Stimulated activated CD8-positive, alpha-beta memory T cell treated with anti-CD3 and anti-CD28 coated beads, Interleukin-12 subunit alpha, Interleukin-12 subunit beta, amount 100 ng/mL, for 1 hour (primary cell): ENCODE results near the gene TAF6L.
"Not testable (repeated sequence)": the region's sequence is repeated elsewhere in the genome, so short reads cannot be mapped to it uniquely, and the experiment has no call there.

ENCODE experiments used
- DNase-seq: peaks from one replicate; pipeline ENCODE4 v3.0.0-alpha.2; 2020; ENCODE audit warnings: low read depth

The TAF6L gene

GRCh38 chr11:62755086-62755615 is 16.0 kb upstream of the TAF6L start:
- no peak for DNase-seq

DNA sequence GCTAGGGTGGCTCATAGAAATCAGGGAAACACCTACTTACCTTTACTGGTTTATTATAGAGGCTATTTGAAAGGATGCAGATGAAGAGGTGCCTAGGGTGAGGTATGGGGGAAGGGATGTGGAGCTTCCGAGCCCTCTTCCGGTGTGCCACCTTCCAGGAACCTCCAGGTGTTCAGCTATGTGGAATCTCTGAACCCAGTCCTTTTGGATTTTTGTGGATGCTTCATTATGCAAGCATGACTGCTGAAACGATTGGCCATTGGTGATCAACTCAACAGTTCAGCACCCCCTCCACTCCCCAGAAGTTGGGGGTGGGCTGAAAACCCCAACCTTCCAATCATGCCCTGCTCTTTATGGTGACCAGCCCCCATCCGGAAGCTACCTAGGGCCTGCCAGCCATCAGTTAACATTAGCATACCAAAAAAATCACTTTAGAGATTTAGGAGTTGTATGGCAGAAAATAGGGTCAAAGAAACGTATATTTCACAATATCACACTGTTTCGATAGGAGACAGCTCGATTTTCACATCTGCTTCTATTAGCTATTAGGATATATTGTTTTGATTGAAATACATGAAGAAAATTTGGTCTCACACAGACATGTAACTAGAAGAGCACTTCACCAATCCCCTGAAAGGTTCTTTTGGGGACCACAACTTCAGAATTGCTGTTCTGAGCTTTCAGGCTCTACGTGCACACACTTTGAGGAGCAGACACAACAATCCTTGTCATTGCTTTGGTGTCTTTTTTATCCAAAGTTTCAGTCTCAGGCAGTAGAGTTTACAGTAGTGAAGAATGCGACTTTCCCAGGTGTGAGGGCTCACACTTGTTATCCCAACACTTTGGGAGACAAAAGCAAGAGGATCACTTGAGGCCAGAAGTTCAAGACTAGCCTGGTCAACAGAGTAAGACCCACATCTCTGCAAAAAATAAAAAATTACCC is 13.1 kb upstream of the TAF6L start:
- DNase-seq = no peak

DNA sequence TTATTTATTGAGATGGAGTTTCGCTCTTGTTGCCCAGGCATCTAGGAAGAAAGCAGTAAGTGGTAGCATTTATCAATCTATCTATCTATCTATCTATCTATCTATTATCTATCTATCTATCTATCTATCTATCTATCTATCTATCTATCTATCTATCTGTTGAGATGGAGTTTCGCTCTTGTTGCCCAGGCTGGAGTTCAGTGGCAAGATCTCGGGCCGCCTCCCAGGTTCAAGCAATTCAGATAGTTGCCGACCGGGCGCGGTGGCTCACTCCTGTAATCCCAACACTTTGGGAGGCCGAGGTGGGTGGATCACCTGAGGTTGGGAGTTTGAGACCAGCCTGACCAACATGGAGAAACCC is 10.3 kb upstream of the TAF6L start:
- DNase-seq = not testable (repeated sequence)

GRCh38 chr11:62770778-62771143 is 435 bp upstream of the TAF6L start:
- no peak for DNase-seq

DNA sequence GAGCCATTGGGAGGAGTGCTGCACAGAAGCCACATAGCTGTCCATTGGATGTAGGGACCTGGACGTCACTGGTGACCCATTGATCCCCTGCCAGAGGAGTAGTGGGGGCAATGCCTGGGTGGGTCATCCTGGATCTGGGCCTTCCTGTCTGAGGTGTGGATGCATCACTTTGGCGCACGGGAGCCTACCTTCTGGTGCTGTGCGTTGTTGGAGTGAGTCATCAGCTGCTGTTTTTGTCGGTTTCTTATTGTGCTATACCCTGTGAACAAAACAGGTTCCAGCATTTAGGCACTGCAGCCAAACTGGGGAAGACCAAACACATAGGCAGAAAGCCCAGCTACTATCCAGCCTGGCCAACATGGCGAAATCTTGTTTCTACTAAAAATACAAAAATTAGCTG is 3.2 kb downstream of the TAF6L start:
- DNase-seq = no peak

GRCh38 chr11:62775646-62776045 is 4.5 kb downstream of the TAF6L start:
- DNase-seq = no peak

DNA sequence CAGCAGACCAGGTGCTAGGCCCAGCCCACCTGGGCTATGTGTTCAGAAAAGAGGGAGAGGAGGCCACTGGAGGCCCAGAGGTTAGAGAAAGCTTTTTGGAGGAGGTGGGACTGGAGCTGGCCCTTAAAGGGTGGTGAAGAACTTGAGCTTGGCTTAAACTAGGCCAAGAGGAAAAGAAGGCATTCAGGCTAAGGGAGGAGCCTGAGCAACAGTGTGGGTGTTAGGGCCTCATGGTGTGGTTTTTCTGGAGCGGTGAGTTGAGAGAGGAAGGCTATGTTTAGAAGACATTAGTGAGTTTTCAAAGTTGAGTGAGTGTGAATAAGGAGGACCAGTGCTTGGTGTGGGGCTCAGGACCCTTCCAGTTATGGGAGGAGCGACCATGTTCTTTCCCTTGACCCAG is 6.2 kb downstream of the TAF6L start:
- DNase-seq = no peak

GRCh38 chr11:62778441-62778840 is 7.2 kb downstream of the TAF6L start:
- no peak for DNase-seq

GRCh38 chr11:62782753-62783152 is 11.6 kb downstream of the TAF6L start:
- no peak for DNase-seq

GRCh38 chr11:62786318-62787004 is 15.3 kb downstream of the TAF6L start:
- DNase-seq = peak; percentile 73

GRCh38 chr11:62787005-62787759 is 16.0 kb downstream of the TAF6L start, which contains the start of gene TMEM179B:
Gene TMEM179B (plus strand): TSS chr11:62787402. CDS start chr11:62787432, 30 bp downstream.
- DNase-seq = peak; percentile 99

GRCh38 chr11:62788991-62789390 is 17.8 kb downstream of the TAF6L start:
- DNase-seq = no peak

DNA sequence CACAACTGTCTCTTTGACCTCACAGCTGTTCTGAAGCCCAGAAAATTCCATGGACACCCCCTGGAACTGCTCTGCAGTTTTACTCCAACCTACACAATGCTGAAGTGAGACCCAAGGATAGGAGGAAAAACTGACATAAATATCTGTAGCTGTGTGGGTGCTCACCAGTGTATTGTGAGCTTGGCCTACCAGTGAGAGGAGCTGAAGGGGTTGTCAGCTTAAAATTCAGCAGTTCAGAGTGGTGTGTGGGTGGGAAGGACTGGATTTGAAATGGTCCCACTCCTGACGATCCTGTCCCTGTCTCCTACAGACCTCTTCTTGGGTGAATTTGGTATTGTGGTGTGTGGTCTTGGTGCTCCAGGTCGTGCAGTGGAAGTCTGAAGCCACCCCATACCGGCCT is 18.4 kb downstream of the TAF6L start:
- DNase-seq = no peak

DNA sequence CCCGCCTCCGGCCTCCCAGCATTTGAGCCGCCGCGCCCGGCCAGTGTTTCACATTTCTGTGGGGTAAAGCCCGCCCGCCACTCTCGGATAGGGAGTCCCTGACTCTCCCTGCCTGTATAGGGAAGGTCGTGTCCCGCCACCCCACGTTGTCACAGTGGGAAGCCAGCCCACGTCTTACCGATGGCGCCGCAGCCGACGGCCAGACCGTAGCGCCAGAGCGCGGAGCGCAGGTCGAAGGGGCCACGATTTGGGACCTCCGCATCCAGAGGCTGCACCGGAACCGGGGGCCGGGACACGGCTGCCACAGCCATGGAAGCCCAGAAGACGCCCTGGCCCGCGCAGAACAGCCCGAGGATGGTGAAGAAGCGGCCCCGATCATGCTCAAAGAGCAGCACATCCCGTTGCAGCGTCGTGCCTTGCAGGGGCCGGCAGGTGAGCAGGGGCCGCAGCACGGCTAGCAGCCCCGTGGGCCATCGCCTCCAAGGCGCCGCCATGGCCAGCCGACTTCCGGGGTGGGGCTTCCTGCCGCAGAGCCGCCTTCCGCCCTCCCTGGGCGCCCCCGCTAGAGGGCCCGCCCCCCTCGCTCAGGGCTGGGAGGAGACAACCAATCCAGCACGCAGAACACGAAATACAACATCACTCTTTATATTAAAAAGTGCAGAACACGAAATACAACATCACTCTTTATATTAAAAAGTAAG is 20.5 kb downstream of the TAF6L start, which contains the start of gene TMEM223:
TSS of gene TMEM223 (minus strand) at position 506 of the 701 bp plus-strand sequence. CDS start at position 494, 12 bp downstream.
- DNase-seq = peak; percentile 78

DNA sequence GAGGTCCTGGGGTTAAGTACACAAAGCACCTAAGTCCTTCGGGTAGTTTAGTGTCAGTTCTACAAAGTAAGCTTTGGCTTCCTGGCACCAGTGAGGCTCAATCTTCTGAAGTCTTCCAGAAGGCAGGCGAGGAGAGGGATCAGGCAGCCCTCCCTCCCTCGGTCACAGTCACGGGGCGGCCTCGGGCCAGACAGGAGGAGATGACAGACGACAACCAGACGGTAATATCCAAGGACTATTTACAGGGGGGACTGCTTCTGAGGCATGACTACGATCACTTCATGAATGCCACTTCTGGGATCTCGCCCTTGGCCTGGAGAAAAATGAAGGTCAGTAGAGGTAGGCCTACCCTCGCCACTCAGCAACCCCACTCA is 21.0 kb downstream of the TAF6L start:
- no peak for DNase-seq

- no peak for DNase-seq
Observed at GRCh38 chr11:62794201-62794775, 23.1 kb downstream of the TAF6L start.

GRCh38 chr11:62796281-62796680 is 25.1 kb downstream of the TAF6L start:
- DNase-seq = no peak

GRCh38 chr11:62799486-62799885 is 28.3 kb downstream of the TAF6L start:
- DNase-seq = no peak

GRCh38 chr11:62801071-62801470 is 29.9 kb downstream of the TAF6L start:
- DNase-seq = no peak

DNA sequence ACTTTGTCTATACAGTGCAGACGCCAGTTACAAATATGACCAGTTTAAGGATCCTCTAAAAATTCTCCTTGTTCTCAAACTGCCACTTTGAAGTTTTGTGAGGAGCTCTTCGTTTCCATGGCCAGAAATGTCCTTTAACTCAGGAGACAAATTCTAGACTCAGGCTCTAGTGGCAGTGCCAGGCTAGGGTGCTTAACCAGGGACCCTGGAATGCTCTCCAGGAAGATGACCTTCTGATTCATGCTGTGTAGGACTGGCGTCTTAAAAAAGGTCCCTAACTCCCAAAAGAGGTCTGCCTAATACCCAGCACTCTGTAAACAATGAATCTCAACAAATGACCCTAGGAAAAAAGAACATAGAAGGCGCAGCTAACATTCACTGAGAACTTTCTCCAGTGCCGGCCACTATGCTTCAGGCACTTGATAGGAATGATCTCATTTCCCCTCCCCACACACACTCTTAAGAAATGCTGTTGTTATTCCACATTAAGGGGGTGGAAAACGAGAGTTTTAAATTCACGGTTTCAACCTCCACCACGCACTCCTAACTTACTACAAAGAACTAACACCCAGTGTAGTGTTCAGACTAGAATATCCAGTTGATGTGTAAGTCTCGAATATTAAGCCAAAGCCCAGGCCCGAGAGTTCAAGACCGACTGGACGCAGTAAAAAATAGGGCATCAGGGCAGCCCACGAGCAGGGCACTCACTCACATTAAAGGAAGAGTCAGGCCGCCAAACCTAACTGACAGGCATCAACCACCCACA is 33.3 kb downstream of the TAF6L start:
- no peak for DNase-seq
